Measurements from ENCODE around the gene DMAC1.

Gene DMAC1

GRCh38 chr9:7799234-7799943, at the start of gene DMAC1:
Gene DMAC1, minus strand, starts transcription at chr9:7799778. Its CDS starts 44 bp downstream, at chr9:7799734.
- DNase-seq, result peak; percentile 44

GRCh38 chr9:7849362-7849761, 49.8 kb upstream of the DMAC1 start:
- no peak for DNase-seq

GRCh38 chr9:7848498-7848897, 48.9 kb upstream of the DMAC1 start:
- no peak for DNase-seq

- DNase-seq, result peak; percentile 1
Measured at GRCh38 chr9:7844242-7844641, 44.7 kb upstream of the DMAC1 start.

GRCh38 chr9:7841831-7842230, 42.3 kb upstream of the DMAC1 start:
- DNase-seq, result no peak

- no peak for DNase-seq
Measured at GRCh38 chr9:7834531-7834930, 35.0 kb upstream of the DMAC1 start.

- peak; percentile 7 for DNase-seq
Measured at GRCh38 chr9:7828334-7828733, 28.8 kb upstream of the DMAC1 start.

- no peak for DNase-seq
Measured at GRCh38 chr9:7827792-7828191, 28.2 kb upstream of the DMAC1 start.

- DNase-seq, result no peak
Measured at GRCh38 chr9:7827056-7827455, 27.5 kb upstream of the DMAC1 start.

GRCh38 chr9:7823651-7824050, 24.1 kb upstream of the DMAC1 start:
- DNase-seq, result no peak

- DNase-seq, result no peak
Measured at GRCh38 chr9:7819984-7820383, 20.4 kb upstream of the DMAC1 start.

- DNase-seq, result no peak
Measured at GRCh38 chr9:7816021-7816420, 16.4 kb upstream of the DMAC1 start.

- no peak for DNase-seq
Measured at GRCh38 chr9:7813030-7813429, 13.5 kb upstream of the DMAC1 start.

- no peak for DNase-seq
Measured at GRCh38 chr9:7811677-7812076, 12.1 kb upstream of the DMAC1 start.

- no peak for DNase-seq
Measured at GRCh38 chr9:7802666-7803065, 3.1 kb upstream of the DMAC1 start.

- DNase-seq, result no peak
Measured at GRCh38 chr9:7799944-7800285, 337 bp upstream of the DMAC1 start.

- DNase-seq, result no peak
Measured at GRCh38 chr9:7794196-7794595, 5.4 kb downstream of the DMAC1 start.

GRCh38 chr9:7791394-7791793, 8.2 kb downstream of the DMAC1 start:
- DNase-seq, result no peak

GRCh38 chr9:7790819-7791182, 8.8 kb downstream of the DMAC1 start:
- DNase-seq, result no peak

- DNase-seq, result no peak
Measured at GRCh38 chr9:7790022-7790818, 9.4 kb downstream of the DMAC1 start.

- DNase-seq, result no peak
Measured at GRCh38 chr9:7788772-7789171, 10.8 kb downstream of the DMAC1 start.

- DNase-seq, result no peak
Measured at GRCh38 chr9:7785813-7786212, 13.8 kb downstream of the DMAC1 start.

- DNase-seq, result no peak
Measured at GRCh38 chr9:7784472-7784871, 15.1 kb downstream of the DMAC1 start.

GRCh38 chr9:7783635-7784063, 15.9 kb downstream of the DMAC1 start:
- no peak for DNase-seq
